Neutrophil (primary cell): ENCODE measurements around the gene TSR3.
A peak's percentile ranks its signal among the peaks of the same experiment; 100 is the strongest.

Experiments used
- H3K27ac ChIP-seq: fragments of 200-600 bp; sonication (generic); 2 replicates; pipeline ENCODE4 v1.5.1; 2016; ENCODE audit warnings: mild to moderate bottlenecking, moderate library complexity
- H3K27me3 ChIP-seq: fragments of 200-600 bp; sonication (generic); 2 replicates; pipeline ENCODE4 v1.6.0; 2016; ENCODE audit warnings: mild to moderate bottlenecking
- H3K36me3 ChIP-seq: fragments of 200-600 bp; sonication (generic); 2 replicates; pipeline ENCODE4 v1.5.1; 2017
- H3K4me1 ChIP-seq, 2 experiments: fragments of 200-600 bp in 1 of 2; sonication (generic) in 1 of 2; 1 replicate in 1 of 2; 2 replicates in 1 of 2; pipeline versions ENCODE4 v1.5.1 to v1.6.1; 2013 to 2016; ENCODE audit warnings: low read depth in 1 of 2, low read length in 1 of 2, mild to moderate bottlenecking in 1 of 2, moderate library complexity in 1 of 2; ENCODE audit not compliant: control insufficient read depth in 1 of 2, insufficient read depth in 1 of 2
- H3K4me3 ChIP-seq, 2 experiments: fragments of 200-600 bp in 1 of 2; sonication (generic) in 1 of 2; 1 replicate in 1 of 2; 2 replicates in 1 of 2; pipeline ENCODE4 v1.5.1; 2013 to 2016; ENCODE audit warnings: low read depth in 1 of 2, low read length in 1 of 2, mild to moderate bottlenecking in 1 of 2, moderate library complexity in 1 of 2
- H3K9me3 ChIP-seq: fragments of 200-600 bp; sonication (generic); 2 replicates; pipeline ENCODE4 v1.5.1; 2016
- TF ChIP-seq, protein P1 (sequence below): fragments of 200-600 bp; sonication (generic); IDR thresholded peaks from 2 replicates; pipeline ENCODE4 v1.5.1; 2016; ENCODE audit warnings: antibody characterized with exemption

Gene TSR3

GRCh38 chr16:1325673-1326371, 25.9 kb downstream of the TSR3 start:
- no peak overlapping the region for H3K4me3 ChIP-seq
- H3K36me3 ChIP-seq, result peaks cover 57% of the 10 kb centered on the region
- H3K27ac ChIP-seq, result no peak overlapping the region
- peaks cover 0 to under 1% of the 10 kb centered on the region in 2 experiments for H3K4me1 ChIP-seq
- TF ChIP-seq, protein P1, sequence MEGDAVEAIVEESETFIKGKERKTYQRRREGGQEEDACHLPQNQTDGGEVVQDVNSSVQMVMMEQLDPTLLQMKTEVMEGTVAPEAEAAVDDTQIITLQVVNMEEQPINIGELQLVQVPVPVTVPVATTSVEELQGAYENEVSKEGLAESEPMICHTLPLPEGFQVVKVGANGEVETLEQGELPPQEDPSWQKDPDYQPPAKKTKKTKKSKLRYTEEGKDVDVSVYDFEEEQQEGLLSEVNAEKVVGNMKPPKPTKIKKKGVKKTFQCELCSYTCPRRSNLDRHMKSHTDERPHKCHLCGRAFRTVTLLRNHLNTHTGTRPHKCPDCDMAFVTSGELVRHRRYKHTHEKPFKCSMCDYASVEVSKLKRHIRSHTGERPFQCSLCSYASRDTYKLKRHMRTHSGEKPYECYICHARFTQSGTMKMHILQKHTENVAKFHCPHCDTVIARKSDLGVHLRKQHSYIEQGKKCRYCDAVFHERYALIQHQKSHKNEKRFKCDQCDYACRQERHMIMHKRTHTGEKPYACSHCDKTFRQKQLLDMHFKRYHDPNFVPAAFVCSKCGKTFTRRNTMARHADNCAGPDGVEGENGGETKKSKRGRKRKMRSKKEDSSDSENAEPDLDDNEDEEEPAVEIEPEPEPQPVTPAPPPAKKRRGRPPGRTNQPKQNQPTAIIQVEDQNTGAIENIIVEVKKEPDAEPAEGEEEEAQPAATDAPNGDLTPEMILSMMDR, result no peak
- H3K9me3 ChIP-seq, result no peaks in the 10 kb centered on the region
- peaks cover 10% of the 10 kb centered on the region for H3K27me3 ChIP-seq

DNA sequence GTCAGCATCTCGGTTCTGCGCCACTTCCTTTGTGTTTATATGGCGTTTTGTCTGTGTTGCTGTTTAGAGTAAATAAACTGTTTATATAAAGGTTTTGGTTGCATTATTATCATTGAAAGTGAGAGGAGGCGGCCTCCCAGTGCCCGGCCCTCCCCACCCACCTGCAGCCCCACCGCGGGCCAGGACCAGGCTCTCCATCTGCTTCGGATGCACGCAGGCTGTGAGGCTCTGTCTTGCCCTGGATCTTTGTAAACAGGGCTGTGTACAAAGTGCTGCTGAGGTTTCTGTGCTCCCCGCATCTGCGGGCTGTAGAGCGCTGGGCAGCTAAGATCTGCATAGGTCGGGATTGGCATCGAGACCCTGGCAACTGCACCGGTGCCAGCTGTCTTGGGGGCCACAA, 26.4 kb downstream of the TSR3 start:
- Histone ChIP-seq H3K27ac (peak overlapping the region; percentile 65), H3K9me3 (no peaks in the 10 kb centered on the region), H3K4me3 (no peak overlapping the region), H3K36me3 (peaks cover 62% of the 10 kb centered on the region), H3K4me1 (no peaks in the 10 kb centered on the region), H3K27me3 (peaks cover 4% of the 10 kb centered on the region)
- TF ChIP-seq, protein P1, result no peak

- Histone ChIP-seq H3K4me3 (no peak overlapping the region), H3K36me3 (peaks cover 71% of the 10 kb centered on the region), H3K27me3 (no peaks in the 10 kb centered on the region), H3K9me3 (no peaks in the 10 kb centered on the region), H3K4me1 (no peaks in the 10 kb centered on the region), H3K27ac (peak overlapping the region; percentile 65)
- TF ChIP-seq, protein P1, result no peak
Observed at GRCh38 chr16:1324286-1324826, 27.3 kb downstream of the TSR3 start.

DNA sequence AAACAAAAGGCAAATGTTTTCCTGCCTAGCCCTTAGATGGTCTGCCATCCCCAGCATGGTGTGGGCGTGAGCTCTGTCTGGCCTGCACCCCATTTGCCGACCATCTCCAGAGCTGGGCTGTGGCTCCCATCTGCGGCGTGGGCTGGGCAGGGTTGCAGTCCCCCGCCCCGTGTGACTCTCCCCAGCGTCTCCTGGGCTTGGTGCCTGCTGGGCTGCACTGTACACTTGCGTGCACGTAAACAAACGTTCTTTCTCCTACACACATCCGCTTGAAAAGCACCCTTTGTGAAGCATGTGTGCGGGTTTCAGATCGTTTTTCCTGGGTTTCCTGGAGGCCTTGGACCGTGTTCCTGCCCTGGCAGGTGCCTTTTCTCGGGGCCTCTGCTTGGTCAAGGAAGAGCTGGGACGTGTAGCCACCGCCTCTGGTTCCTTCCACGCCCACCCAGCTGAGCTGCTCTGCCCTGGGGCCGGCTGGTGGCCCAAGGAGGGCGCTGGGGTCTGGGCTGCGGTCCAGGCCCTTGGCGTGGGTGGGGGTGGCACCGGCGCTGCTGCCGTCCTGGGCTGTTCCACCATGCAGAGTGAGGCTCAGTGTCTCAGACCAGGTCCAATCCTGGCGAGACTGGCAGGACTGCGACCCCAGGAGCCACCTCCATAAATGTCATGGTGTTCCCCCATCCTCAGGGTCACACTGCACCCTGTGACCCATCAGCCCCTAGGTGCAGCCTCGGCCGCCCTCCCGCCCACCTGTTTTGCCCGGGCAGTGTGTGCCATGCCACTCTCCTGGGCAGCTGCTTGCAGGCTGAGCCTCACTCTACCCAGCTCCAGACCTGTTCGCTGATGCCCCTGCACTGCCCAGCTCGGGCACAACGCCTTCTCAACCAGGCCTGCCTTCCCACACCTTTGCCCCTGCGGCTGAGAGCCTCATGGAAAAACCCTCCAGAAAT, 28.1 kb downstream of the TSR3 start:
- TF ChIP-seq, protein P1, result no peak
- H3K27ac ChIP-seq, result peak overlapping the region; percentile 65

DNA sequence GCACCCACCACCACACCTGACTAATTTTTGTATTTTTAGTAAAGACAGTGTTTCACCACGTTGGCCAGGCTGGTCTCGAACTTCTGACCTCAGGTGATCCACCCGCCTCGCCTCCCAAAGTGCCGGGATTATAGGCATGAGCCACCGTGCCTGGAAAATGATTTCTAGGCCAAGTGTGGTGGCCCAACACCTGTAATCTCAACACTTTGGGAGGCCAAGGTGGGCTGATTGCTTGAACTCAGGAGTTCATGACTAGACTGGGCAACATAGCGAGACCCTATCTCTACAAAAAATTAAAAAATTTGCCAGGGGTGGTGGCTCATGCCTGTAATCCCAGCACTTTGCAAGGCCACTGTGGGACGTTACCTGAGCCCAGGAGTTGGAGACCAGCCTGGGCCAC, 29.3 kb downstream of the TSR3 start:
- H3K9me3 ChIP-seq, result no peaks in the 10 kb centered on the region
- H3K4me1 ChIP-seq, result no peaks in the 10 kb centered on the region
- H3K4me3 ChIP-seq, result no peak overlapping the region
- TF ChIP-seq, protein P1, result no peak
- H3K27ac ChIP-seq, result no peak overlapping the region
- H3K36me3 ChIP-seq, result peaks cover 91% of the 10 kb centered on the region
- no peaks in the 10 kb centered on the region for H3K27me3 ChIP-seq

More for the DNA sequence above, 28.1 kb downstream of the TSR3 start:
- H3K27me3 ChIP-seq, result no peaks in the 10 kb centered on the region
- no peak overlapping the region for H3K4me3 ChIP-seq
- peaks cover 79% of the 10 kb centered on the region for H3K36me3 ChIP-seq
- no peaks in the 10 kb centered on the region for H3K9me3 ChIP-seq
- no peaks in the 10 kb centered on the region for H3K4me1 ChIP-seq
